DND-41 (cell line): ENCODE measurements around the gene SIRT5.

Source experiments
- CTCF ChIP-seq: IDR thresholded peaks from 2 replicates; pipeline ENCODE4 v1.5.1; 2012; ENCODE audit warnings: borderline replicate concordance, low read length, moderate library complexity, mild to moderate bottlenecking; ENCODE audit not compliant: poor library complexity, severe bottlenecking; ENCODE audit errors: extremely low read depth
- EZH2 ChIP-seq: IDR thresholded peaks from 3 replicates; pipeline ENCODE4 v1.6.1; 2012; ENCODE audit warnings: borderline replicate concordance, low read depth, mild to moderate bottlenecking, moderate library complexity, low read length, inconsistent platforms; ENCODE audit not compliant: severe bottlenecking

GRCh38 chr6:13526357-13526726 lies 48.1 kb upstream of the SIRT5 start:
- TF ChIP-seq CTCF (no peak), EZH2 (no peak)
